Mucosa of stomach (tissue), 1 donor: ENCODE measurements around the gene NEK4.

Source experiments
- H3K27me3 ChIP-seq: one replicate; pipeline ENCODE4 v1.7.0; 2013; ENCODE audit warnings: mild to moderate bottlenecking, low read length; ENCODE audit not compliant: control insufficient read depth, insufficient read depth
- H3K36me3 ChIP-seq: one replicate; pipeline ENCODE4 v1.7.0; 2013; ENCODE audit warnings: low read length; ENCODE audit not compliant: control insufficient read depth, insufficient read depth
- H3K4me1 ChIP-seq: one replicate; pipeline ENCODE4 v1.7.0; 2013; ENCODE audit warnings: mild to moderate bottlenecking, low read length; ENCODE audit not compliant: control insufficient read depth, insufficient read depth
- H3K4me3 ChIP-seq: one replicate; pipeline ENCODE4 v1.7.0; 2013; ENCODE audit warnings: low read length
- H3K9ac ChIP-seq: one replicate; pipeline ENCODE4 v1.7.0; 2013; ENCODE audit warnings: mild to moderate bottlenecking, low read length, moderate library complexity
- H3K9me3 ChIP-seq: one replicate; pipeline ENCODE4 v1.7.0; 2013; ENCODE audit warnings: mild to moderate bottlenecking, low read length, moderate library complexity; ENCODE audit not compliant: control insufficient read depth
- donor health status: Pancreatic carcinoma.

NEK4 gene

DNA sequence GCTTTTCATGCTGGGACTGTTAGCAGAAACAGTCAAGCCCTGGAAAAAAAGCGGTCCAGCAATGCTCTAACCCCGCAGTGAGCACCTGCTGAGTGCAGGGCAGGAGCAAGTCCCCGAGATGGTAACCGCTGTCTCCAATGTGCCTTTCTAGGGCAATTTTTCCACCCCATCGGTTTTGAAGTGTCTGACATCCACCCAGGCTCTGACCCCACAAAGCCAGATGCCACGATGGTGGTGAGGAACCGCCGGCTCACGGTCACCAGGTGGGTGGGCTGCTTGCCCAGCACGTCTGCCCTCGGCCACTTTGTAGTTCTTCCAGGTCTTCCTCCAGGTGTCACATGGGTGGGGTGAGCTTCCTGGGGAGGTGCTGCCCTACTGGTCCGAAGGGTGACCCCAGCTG is 20.6 kb upstream of the NEK4 start:
- Histone ChIP-seq H3K4me3 (no peak overlapping the region), H3K27me3 (no peaks in the 10 kb centered on the region), H3K9ac (no peak overlapping the region), H3K9me3 (no peaks in the 10 kb centered on the region), H3K36me3 (no peaks in the 10 kb centered on the region), H3K4me1 (no peaks in the 10 kb centered on the region)

DNA sequence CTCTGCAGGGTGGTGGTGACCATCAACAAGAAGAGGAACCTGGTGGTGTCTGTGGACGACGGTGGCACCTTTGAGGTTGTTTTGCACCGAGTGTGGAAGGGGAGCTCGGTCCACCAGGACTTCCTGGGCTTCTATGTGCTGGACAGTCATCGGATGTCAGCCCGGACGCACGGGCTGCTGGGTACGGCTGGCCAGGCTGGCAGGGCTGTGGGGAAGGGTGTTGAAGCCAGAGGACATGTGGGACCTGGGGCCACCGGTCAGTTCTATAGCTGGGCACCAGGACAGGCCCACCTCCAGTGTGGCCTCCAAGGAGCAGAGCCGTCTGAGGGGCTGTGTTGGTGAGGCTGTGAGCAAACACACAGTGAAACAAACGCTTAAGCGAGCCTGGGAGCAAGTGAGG is 20.0 kb upstream of the NEK4 start:
- Histone ChIP-seq H3K9ac (no peak overlapping the region), H3K27me3 (no peaks in the 10 kb centered on the region), H3K36me3 (no peaks in the 10 kb centered on the region), H3K9me3 (no peaks in the 10 kb centered on the region), H3K4me1 (no peaks in the 10 kb centered on the region), H3K4me3 (no peak overlapping the region)

DNA sequence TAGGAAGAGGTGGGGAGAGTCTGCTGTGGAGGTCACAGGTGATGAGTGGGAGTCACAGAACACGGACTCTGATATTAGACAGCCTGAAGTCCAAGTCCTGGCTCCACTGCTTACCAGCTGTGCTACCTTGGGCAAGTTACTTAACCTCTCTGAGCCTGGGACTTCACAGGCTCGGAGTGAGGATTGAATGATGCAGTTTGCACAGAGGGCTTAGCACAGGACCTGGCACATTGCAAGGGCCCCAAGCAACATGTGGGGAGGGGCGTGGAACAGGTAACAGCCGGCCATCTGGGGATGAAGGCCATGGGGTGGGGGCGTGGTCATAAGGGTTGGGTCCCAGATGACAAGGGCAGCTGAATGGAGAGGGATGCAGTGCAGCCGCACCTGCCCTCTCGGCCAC is 19.6 kb upstream of the NEK4 start:
- no peaks in the 10 kb centered on the region for H3K9me3 ChIP-seq
- no peak overlapping the region for H3K9ac ChIP-seq
- H3K27me3 ChIP-seq, result no peaks in the 10 kb centered on the region
- H3K4me3 ChIP-seq, result no peak overlapping the region
- no peaks in the 10 kb centered on the region for H3K36me3 ChIP-seq
- no peaks in the 10 kb centered on the region for H3K4me1 ChIP-seq

DNA sequence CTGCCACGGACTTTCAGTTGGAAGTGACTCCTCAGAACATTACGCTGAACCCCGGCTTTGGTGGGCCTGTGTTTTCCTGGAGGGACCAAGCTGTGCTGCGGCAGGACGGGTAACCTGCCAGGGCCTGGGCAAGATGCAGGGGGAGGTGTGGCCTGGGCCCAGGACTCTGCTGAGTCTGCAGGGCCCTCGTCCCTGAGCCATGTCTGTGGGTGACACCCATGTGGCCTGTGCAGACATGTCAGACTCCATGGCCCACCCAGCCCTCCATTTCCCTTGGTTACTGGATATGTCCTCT is 19.0 kb upstream of the NEK4 start:
- H3K9me3 ChIP-seq, result no peaks in the 10 kb centered on the region
- no peaks in the 10 kb centered on the region for H3K4me1 ChIP-seq
- H3K27me3 ChIP-seq, result no peaks in the 10 kb centered on the region
- H3K9ac ChIP-seq, result no peak overlapping the region
- no peak overlapping the region for H3K4me3 ChIP-seq
- H3K36me3 ChIP-seq, result no peaks in the 10 kb centered on the region

DNA sequence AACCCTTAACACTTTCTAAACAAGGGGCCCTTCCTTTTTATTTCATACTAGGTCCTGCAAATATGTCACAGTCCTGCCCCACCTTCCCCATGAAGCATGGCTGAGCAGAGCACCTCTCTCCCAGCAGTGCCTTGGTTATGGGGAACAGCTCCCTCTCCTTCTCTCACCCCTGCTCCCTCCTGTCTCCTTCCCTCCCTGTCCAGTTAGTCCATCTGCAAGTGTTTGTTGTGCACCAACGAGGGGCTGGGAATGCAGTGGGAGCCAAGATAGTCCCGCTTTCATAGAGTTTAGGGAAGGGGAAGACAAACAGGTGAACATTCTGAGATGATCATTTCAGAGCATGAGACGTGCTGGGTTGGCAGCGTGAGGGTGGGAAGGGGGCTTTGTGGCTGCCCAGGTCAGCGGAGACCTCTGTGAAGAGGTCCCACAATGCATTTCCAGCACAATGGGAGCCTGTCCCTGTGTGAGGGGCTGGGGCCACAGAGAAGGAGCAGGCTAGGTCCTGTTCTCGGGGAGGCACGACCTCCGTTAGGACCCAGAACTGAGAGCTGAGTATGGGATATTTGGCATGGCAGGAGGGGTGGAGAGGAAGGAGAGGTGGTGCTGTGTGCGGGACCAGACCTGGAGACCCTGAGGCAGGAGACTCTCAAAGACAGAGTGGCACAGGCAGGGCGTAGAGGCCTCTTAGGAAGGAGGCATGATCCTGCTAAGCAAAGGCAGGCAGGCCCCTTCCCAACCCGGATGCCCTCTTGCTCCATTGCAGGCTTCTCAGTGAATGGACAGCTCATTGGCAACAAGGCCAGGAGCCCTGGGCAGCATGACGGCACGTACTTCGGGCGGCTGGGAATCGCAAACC is 18.4 kb upstream of the NEK4 start:
- Histone ChIP-seq H3K4me1 (no peaks in the 10 kb centered on the region), H3K4me3 (no peak overlapping the region), H3K27me3 (no peaks in the 10 kb centered on the region), H3K36me3 (no peaks in the 10 kb centered on the region), H3K9ac (no peak overlapping the region), H3K9me3 (no peaks in the 10 kb centered on the region)

DNA sequence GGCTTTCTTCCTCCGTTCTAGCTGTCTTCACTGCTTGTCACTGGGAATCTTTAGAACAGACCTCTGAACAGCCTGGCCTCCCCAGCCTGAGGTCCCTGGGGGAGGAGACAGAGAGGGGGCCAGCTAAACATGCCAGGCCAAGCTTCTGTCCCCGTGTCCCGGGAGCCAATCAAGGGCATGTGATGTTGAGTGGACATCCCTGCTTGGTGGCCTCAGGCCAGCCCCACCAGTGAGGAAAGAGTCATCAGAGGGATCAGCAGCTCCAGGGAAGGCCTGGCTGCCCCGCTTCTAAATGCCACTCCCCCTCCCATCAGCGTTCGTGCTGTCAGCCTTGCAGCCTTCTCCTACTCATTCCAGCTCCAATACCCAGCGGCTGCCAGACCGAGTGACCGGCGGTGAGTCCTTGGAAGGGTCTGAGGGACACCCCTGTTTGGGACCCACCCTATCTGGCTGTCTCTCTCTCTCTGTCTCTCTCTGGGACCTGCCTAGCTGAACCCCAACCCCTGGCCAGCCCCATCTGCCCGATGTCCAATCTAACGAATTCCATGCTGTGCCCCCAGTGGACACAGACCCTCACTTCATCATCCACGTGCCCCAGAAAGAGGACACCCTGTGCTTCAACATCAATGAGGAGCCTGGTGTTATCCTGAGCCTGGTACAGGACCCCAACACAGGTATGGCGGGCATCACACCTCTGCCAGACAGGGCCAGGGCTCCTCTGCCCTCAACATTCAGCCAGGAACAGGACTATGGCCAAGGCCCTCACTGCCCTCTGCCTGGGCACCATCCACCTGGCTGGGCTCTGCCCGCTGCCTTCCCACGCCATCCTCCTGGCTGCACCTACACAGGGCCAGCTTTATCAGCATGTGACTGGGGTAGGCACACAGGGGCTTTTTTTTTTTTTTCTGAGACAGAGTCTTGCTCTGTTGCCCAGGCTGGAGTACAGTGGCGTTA is 17.2 kb upstream of the NEK4 start:
- no peaks in the 10 kb centered on the region for H3K36me3 ChIP-seq
- H3K4me1 ChIP-seq, result no peaks in the 10 kb centered on the region
- H3K9ac ChIP-seq, result no peak overlapping the region
- no peaks in the 10 kb centered on the region for H3K27me3 ChIP-seq
- H3K4me3 ChIP-seq, result no peak overlapping the region
- no peaks in the 10 kb centered on the region for H3K9me3 ChIP-seq

DNA sequence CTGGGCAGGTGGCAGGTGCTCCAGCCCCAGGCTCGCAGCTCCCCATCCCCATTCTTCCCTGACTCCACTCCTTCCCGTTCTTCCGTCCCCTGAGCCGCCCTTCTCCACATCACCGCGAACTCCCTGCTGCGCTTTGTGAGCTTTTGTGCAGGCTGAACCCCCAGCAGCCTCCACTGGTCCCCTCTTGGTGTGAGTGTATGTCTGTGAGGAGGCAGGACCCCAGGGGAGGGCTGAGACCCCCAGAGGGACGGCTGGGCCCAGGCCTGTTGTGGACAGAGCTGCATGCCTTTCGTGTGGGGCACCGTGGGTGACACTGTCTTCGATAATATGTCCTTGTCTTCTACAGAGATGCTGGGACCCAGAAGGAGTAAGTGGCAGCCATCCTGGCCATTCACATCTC is 16.5 kb upstream of the NEK4 start:
- no peaks in the 10 kb centered on the region for H3K9me3 ChIP-seq
- H3K9ac ChIP-seq, result no peak overlapping the region
- no peak overlapping the region for H3K4me3 ChIP-seq
- H3K36me3 ChIP-seq, result no peaks in the 10 kb centered on the region
- no peaks in the 10 kb centered on the region for H3K4me1 ChIP-seq
- peaks cover 4% of the 10 kb centered on the region for H3K27me3 ChIP-seq

DNA sequence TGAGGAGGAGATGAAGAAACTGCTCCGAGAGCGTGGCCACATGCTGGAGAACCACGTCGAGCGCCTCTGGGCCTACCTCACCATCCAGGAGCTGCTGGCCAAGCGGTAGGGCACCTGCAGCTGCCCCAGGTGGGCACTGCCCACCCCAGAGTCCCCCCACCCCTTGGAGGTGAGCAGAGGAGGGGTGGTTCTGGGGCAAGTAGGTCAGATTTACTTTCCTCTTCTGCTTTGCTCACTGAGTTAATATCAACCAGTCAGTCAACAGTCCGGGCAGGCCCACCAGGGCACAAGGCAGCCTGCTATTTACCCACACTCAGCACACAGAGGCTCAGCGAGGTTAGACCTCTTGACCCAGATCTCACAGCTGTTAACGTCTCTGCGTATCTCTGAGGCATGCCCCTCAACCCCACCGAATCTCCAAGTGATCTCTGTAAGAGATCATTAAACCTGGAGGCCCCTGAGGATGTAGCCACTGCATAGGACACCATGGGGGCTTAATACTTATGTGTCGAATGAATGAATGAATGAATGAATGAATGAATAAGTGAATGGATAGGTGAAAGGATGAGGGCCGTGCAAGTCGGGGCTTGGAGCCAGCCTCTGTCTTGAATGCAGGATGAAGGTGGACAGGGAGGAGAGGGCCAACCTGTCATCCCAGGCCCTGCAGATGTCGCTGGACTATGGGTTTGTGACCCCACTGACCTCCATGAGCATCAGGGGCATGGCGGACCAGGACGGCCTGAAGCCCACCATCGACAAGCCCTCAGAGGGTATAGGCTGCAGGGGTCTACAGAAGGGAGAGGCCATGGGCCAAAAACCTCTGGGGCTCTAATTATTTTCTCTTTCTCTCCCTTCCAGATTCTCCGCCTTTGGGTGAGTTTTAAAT is 15.8 kb upstream of the NEK4 start:
- no peak overlapping the region for H3K9ac ChIP-seq
- H3K36me3 ChIP-seq, result no peaks in the 10 kb centered on the region
- peaks cover 10% of the 10 kb centered on the region for H3K27me3 ChIP-seq
- no peaks in the 10 kb centered on the region for H3K9me3 ChIP-seq
- H3K4me1 ChIP-seq, result no peaks in the 10 kb centered on the region
- H3K4me3 ChIP-seq, result no peak overlapping the region

DNA sequence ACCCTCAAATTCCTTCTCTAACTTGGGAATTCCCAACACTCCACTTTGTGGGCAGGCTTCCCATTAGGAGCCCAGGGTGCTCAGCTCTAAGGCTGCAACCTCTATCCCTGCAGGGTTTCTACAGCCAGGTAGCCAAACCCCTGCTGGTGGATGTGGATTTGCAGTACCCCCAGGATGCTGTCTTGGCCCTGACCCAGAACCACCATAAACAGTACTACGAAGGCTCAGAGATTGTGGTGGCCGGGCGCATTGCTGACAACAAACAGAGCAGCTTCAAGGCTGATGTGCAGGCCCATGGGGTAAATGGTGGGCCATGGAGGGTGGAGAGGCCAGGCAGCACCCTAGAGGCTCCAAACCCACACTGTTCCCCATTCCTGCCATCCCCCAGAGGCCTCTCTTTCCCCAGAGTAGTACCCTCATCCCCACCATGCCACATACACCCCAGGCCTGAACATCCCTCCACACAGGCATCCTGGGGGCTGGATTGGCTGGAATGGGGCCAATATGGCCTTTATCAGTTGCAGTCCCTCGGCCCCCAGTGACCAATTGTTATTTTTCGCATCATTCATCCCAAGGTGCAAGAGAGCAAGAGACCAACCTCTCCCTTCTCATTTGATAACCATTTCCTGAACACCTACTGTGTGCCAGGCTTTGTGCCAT is 14.3 kb upstream of the NEK4 start:
- Histone ChIP-seq H3K9me3 (no peaks in the 10 kb centered on the region), H3K4me1 (no peaks in the 10 kb centered on the region), H3K4me3 (no peak overlapping the region), H3K9ac (no peak overlapping the region), H3K36me3 (no peaks in the 10 kb centered on the region), H3K27me3 (peaks cover 11% of the 10 kb centered on the region)

DNA sequence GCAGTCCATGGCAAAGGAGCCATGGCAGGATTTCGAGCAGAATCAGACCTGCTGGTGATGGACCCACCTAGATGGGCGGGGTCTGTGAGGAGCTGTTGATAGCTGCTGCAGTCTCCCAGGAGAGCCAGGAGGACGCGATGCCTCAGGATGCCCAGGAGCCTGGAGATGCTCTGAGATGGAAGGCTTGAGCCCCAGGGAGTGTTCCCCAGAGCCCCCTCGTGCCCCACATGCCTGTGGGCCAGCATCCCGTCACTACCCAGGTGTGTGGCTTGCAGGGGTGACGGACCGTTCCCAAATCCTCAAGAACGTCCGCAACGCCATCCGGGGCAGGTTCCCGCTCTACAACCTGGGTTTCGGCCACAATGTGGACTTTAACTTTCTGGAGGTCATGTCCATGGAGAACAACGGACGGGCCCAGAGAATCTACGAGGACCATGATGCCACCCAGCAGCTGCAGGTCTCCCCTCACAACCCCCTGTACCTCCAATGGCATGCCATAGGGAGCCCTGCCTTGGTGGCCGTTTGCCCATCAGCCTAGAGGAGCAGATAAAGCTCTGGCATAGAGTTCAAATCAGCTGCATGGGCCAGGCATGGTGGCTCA is 13.4 kb upstream of the NEK4 start:
- no peak overlapping the region for H3K9ac ChIP-seq
- peaks cover 11% of the 10 kb centered on the region for H3K27me3 ChIP-seq
- no peaks in the 10 kb centered on the region for H3K4me1 ChIP-seq
- H3K36me3 ChIP-seq, result no peaks in the 10 kb centered on the region
- H3K9me3 ChIP-seq, result no peaks in the 10 kb centered on the region
- no peak overlapping the region for H3K4me3 ChIP-seq

DNA sequence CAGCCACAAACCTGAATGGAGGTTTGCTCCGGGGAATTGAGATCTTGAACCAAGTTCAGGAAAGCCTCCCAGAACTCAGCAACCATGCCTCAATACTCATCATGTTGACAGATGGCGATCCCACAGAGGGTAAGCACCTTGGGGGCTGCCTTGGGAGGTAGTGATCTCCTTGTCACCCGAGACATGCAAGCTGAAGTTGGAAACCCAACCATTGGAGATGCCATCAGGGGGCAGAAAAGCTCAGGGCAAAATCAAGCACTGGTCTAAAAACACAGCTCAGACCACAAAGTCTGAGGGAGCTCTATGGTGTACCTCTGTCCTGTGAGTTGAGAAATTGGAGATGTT is 12.4 kb upstream of the NEK4 start:
- Histone ChIP-seq H3K9me3 (no peaks in the 10 kb centered on the region), H3K36me3 (no peaks in the 10 kb centered on the region), H3K4me1 (no peaks in the 10 kb centered on the region)

More for the DNA sequence above, 12.4 kb upstream of the NEK4 start:
- H3K27me3 ChIP-seq, result peaks cover 11% of the 10 kb centered on the region
- H3K4me3 ChIP-seq, result no peak overlapping the region
- no peak overlapping the region for H3K9ac ChIP-seq
